ENCODE measurements around the gene GAPVD1. TPM values are rescaled to one million over a fixed set of nuclear protein-coding genes. Genes with fewer than 3 reads are reported as not detected.

Gene GAPVD1
- total and polyA plus RNA-seq, 2 of the 13 experiments (the other 11 are each of a cell fraction or from before 2014, with no cell fraction given) = 11.1 to 33.2 TPM

DNA sequence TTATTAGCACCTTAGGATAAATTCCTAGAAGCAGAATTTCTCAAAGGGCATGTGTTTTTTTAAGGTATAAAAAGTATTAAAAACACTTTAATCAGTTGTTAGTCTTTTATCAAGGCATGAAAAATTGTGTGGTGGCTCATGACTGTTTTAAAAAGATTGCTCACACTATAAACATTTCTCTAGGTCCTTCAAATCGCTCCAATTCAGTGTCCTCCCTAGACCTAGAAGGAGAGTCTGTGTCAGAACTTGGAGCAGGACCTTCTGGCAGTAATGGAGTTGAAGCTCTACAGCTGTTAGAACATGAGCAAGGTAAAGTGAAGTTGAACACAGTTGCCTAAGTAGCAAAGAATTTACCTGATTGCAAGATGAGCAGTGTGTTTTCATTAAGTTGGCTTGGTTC, 62.0 kb downstream of the GAPVD1 start:
- Histone ChIP-seq H4K20me1 (ENCODE audit: insufficient read depth, low read length) (no peaks in the 10 kb centered on the region), H2AFZ (ENCODE audit: low read length) (no peak overlapping the region), H3K4me2 (ENCODE audit: low read depth, low read length) (no peak overlapping the region), H3K36me3 (replicated peaks in 1 of 2; ENCODE audit: control insufficient read depth in 1 of 2, insufficient read depth in 2 of 2, low read length in 2 of 2) (peaks cover 11 to 41% of the 10 kb centered on the region in 2 experiments), H3K9ac (ENCODE audit: insufficient read depth, low read depth, low read length) (no peak overlapping the region), H3K4me1 (ENCODE audit: insufficient read depth, low read length) (no peaks in the 10 kb centered on the region), H3K27ac (ENCODE audit: extremely low read length, insufficient read depth, low read length) (no peak overlapping the region), H3K79me2 (ENCODE audit: insufficient read depth, low read length) (no peaks in the 10 kb centered on the region), H3K4me3 (replicated peaks in 1 of 3; ENCODE audit: insufficient read depth in 1 of 3, low read depth in 2 of 3, low read length in 3 of 3) (no peak overlapping the region), H3K27me3 (ENCODE audit: control insufficient read depth in 1 of 2, insufficient read depth in 2 of 2, low read length in 2 of 2) (no peaks in the 10 kb centered on the region), H3K9me3 (ENCODE audit: low read length) (no peaks in the 10 kb centered on the region)
- in situ Hi-C loops (cut with HindIII; ENCODE audit: extremely low pct_ligation_motif_present, low pct_unique_long_range_greater_than_20kb) = no loop called here
- WGBS (ENCODE audit: low lambda C conversion rate) = 100% methylated on average over 1 of the region's 1 CpG
- FAIRE-seq = no peak
- DNase-seq (ENCODE audit: low spot score) = no peak
- ChIA-PET POLR2A (no interaction called here), CTCF (ENCODE audit: low intra/inter-chr PET ratio, low total read pairs) (no interaction called here)
- ATAC-seq = no peak
- intact Hi-C loops (cut with micrococcal nuclease; ENCODE audit: unreplicated experiment) = no loop called here
- no TSS peak for BruUV-seq (replicated peaks)
- TF ChIP-seq AKAP8 (CRISPR knock-in tag; IDR thresholded peaks at IDR 0.05) (no peak), ZNF264 (CRISPR knock-in tag; IDR thresholded peaks at IDR 0.05) (no peak)

DNA sequence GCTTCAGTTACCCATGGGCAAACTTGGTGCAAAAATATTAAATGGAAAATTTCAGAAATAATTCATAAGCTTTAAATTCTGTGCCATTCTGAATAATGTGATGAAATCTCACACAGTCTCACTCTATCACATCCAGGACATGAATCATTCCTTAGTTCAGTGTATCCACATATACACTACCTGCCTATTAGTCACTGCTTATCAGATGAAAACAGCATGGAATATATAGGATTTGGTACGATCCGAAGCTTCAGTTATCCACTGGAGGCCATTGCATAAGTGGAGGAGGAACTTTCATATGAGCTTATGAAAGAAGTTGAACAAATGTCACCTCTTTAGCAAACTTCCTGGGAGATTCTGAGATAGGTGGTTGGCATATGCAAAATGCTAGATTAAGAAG, 64.2 kb downstream of the GAPVD1 start:
- ChIA-PET POLR2A (no interaction called here), CTCF (ENCODE audit: low intra/inter-chr PET ratio, low total read pairs) (no interaction called here)
- Histone ChIP-seq H4K20me1 (ENCODE audit: insufficient read depth, low read length) (no peaks in the 10 kb centered on the region), H3K4me3 (replicated peaks in 1 of 3; ENCODE audit: insufficient read depth in 1 of 3, low read depth in 2 of 3, low read length in 3 of 3) (no peak overlapping the region), H3K9ac (ENCODE audit: insufficient read depth, low read depth, low read length) (no peak overlapping the region), H3K27ac (ENCODE audit: extremely low read length, insufficient read depth, low read length) (no peak overlapping the region), H2AFZ (ENCODE audit: low read length) (no peak overlapping the region), H3K79me2 (ENCODE audit: insufficient read depth, low read length) (no peaks in the 10 kb centered on the region), H3K36me3 (replicated peaks in 1 of 2; ENCODE audit: control insufficient read depth in 1 of 2, insufficient read depth in 2 of 2, low read length in 2 of 2) (peaks cover 13 to 49% of the 10 kb centered on the region in 2 experiments), H3K4me2 (ENCODE audit: low read depth, low read length) (no peak overlapping the region), H3K9me3 (ENCODE audit: low read length) (no peaks in the 10 kb centered on the region), H3K27me3 (ENCODE audit: control insufficient read depth in 1 of 2, insufficient read depth in 2 of 2, low read length in 2 of 2) (no peaks in the 10 kb centered on the region), H3K4me1 (ENCODE audit: insufficient read depth, low read length) (no peaks in the 10 kb centered on the region)
- ATAC-seq (no peak), FAIRE-seq (no peak), DNase-seq (ENCODE audit: low spot score) (no peak)
- no TSS peak for BruUV-seq (replicated peaks)
- 100% methylated on average over 2 of the region's 2 CpGs for WGBS (ENCODE audit: low lambda C conversion rate)
- in situ Hi-C loops (cut with HindIII; ENCODE audit: extremely low pct_ligation_motif_present, low pct_unique_long_range_greater_than_20kb) (no loop called here), intact Hi-C loops (cut with micrococcal nuclease; ENCODE audit: unreplicated experiment) (no loop called here)
- TF ChIP-seq KLF9 (CRISPR knock-in tag; IDR thresholded peaks at IDR 0.05; ENCODE audit: low read depth) (no peak), ZNF564 (CRISPR knock-in tag; IDR thresholded peaks at IDR 0.05) (no peak), HMG20B (CRISPR knock-in tag; conservative IDR thresholded peaks at IDR 0.05) (no peak), GPN1 (CRISPR knock-in tag; IDR thresholded peaks at IDR 0.05; ENCODE audit: borderline replicate concordance) (no peak), HNF4A (CRISPR knock-in tag; IDR thresholded peaks at IDR 0.05) (no peak), ZNF713 (CRISPR knock-in tag; IDR thresholded peaks at IDR 0.05) (no peak), FOXC1 (CRISPR knock-in tag; IDR thresholded peaks at IDR 0.05; ENCODE audit: borderline replicate concordance) (no peak), IRF2 (CRISPR knock-in tag; IDR thresholded peaks at IDR 0.05) (no peak)
- TF ChIP-seq, protein P1, sequence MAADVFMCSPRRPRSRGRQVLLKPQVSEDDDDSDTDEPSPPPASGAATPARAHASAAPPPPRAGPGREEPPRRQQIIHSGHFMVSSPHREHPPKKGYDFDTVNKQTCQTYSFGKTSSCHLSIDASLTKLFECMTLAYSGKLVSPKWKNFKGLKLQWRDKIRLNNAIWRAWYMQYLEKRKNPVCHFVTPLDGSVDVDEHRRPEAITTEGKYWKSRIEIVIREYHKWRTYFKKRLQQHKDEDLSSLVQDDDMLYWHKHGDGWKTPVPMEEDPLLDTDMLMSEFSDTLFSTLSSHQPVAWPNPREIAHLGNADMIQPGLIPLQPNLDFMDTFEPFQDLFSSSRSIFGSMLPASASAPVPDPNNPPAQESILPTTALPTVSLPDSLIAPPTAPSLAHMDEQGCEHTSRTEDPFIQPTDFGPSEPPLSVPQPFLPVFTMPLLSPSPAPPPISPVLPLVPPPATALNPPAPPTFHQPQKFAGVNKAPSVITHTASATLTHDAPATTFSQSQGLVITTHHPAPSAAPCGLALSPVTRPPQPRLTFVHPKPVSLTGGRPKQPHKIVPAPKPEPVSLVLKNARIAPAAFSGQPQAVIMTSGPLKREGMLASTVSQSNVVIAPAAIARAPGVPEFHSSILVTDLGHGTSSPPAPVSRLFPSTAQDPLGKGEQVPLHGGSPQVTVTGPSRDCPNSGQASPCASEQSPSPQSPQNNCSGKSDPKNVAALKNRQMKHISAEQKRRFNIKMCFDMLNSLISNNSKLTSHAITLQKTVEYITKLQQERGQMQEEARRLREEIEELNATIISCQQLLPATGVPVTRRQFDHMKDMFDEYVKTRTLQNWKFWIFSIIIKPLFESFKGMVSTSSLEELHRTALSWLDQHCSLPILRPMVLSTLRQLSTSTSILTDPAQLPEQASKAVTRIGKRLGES (CRISPR knock-in tag; IDR thresholded peaks at IDR 0.05; ENCODE audit: borderline replicate concordance) = no peak
- TF ChIP-seq, protein P2, sequence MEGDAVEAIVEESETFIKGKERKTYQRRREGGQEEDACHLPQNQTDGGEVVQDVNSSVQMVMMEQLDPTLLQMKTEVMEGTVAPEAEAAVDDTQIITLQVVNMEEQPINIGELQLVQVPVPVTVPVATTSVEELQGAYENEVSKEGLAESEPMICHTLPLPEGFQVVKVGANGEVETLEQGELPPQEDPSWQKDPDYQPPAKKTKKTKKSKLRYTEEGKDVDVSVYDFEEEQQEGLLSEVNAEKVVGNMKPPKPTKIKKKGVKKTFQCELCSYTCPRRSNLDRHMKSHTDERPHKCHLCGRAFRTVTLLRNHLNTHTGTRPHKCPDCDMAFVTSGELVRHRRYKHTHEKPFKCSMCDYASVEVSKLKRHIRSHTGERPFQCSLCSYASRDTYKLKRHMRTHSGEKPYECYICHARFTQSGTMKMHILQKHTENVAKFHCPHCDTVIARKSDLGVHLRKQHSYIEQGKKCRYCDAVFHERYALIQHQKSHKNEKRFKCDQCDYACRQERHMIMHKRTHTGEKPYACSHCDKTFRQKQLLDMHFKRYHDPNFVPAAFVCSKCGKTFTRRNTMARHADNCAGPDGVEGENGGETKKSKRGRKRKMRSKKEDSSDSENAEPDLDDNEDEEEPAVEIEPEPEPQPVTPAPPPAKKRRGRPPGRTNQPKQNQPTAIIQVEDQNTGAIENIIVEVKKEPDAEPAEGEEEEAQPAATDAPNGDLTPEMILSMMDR (CRISPR knock-in tag; IDR thresholded peaks at IDR 0.05) = no peak
